ENCODE results near the gene SEPTIN1.

DNA sequence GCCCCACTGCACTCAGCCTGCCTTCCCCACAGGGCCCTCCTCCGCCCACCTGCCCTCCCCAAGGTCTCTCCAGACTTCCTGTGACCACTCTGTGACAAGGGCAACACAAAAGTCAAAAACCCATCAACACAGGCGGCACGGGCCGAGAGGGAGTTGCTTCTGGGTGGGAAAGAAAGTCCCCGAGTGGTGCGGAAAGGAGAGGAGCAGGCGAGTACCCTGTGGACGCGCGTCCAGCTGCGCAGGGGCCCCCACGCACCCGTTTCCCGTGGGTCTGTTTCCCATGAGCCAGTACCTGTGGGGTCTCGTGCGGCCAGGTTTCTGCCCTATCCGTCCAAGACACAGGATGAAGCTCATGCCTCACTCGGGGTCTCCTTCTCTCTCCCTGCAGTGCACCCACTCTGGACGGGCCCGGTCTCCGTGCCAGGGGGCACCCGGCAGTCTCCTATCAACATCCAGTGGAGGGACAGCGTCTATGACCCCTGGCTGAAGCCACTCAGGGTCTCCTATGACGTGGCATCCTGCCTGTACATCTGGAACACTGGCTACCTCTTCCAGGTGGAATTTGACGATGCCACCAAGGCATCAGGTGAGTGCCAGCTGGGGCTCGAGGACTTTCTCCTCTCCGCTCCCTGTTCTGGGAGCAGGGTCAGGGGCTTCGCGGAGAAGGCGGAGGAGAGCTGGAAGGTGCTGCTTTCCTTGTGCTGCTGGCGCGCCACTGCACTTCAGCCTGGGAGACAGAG, 39.4 kb downstream of the SEPTIN1 start:
- TF ChIP-seq, protein P1, sequence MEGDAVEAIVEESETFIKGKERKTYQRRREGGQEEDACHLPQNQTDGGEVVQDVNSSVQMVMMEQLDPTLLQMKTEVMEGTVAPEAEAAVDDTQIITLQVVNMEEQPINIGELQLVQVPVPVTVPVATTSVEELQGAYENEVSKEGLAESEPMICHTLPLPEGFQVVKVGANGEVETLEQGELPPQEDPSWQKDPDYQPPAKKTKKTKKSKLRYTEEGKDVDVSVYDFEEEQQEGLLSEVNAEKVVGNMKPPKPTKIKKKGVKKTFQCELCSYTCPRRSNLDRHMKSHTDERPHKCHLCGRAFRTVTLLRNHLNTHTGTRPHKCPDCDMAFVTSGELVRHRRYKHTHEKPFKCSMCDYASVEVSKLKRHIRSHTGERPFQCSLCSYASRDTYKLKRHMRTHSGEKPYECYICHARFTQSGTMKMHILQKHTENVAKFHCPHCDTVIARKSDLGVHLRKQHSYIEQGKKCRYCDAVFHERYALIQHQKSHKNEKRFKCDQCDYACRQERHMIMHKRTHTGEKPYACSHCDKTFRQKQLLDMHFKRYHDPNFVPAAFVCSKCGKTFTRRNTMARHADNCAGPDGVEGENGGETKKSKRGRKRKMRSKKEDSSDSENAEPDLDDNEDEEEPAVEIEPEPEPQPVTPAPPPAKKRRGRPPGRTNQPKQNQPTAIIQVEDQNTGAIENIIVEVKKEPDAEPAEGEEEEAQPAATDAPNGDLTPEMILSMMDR (IDR thresholded peaks at IDR 0.05): no peak
- TF ChIP-seq POLR2A (IDR thresholded peaks at IDR 0.05): no peak

Measured in lower leg skin (tissue), 3 donors.